Tibial nerve (tissue), 4 donors: Measurements from ENCODE around the gene ANKS1A. TPM values are rescaled to one million over a fixed set of nuclear protein-coding genes. Genes with fewer than 3 reads are reported as not detected.

Experiments
- DNase-seq, 2 donors: peaks; one replicate each; pipeline ENCODE4 v3.0.0-alpha.2; 2019; ENCODE audit warnings: low spot score in 2 of 2
- H3K27ac ChIP-seq, 4 donors: fragments of 200-600 bp; sonication (generic) in 3 of 4; one replicate each; pipeline ENCODE4 v1.5.1; 2017 to 2019; ENCODE audit warnings: mild to moderate bottlenecking in 1 of 4
- H3K27me3 ChIP-seq, 2 donors: fragments of 200-600 bp; sonication (generic) in 1 of 2; one replicate each; pipeline versions ENCODE4 v1.5.1 to v1.6.0; 2017 to 2019
- H3K36me3 ChIP-seq, 3 donors: fragments of 200-600 bp; sonication (generic); one replicate each; pipeline ENCODE4 v1.5.1; 2018 to 2019
- H3K4me1 ChIP-seq, 4 donors: fragments of 200-600 bp; sonication (generic) in 3 of 4; one replicate each; pipeline ENCODE4 v1.5.1; 2017 to 2019
- H3K4me3 ChIP-seq, 4 donors: fragments of 200-600 bp; sonication (generic) in 3 of 4; one replicate each; pipeline ENCODE4 v1.5.1; 2017 to 2019; ENCODE audit warnings: mild to moderate bottlenecking in 1 of 4, moderate library complexity in 1 of 4
- H3K9me3 ChIP-seq, 4 donors: fragments of 200-600 bp; sonication (generic) in 3 of 4; one replicate each; pipeline ENCODE4 v1.5.1; 2017 to 2019
- CTCF ChIP-seq, 5 experiments: fragments of 200-600 bp in 3 of 5; fragments of 450-650 bp in 2 of 5; sonication (generic) in 3 of 5; IDR thresholded peaks; one replicate each; pipeline ENCODE4 v1.5.1; 2016 to 2019; ENCODE audit warnings: antibody characterized with exemption in 5 of 5, mild to moderate bottlenecking in 3 of 5, moderate library complexity in 2 of 5
- EP300 ChIP-seq, 2 donors: sonication (generic); formaldehyde crosslinking; IDR thresholded peaks; one replicate each; pipeline ENCODE4 v1.6.1; 2017; ENCODE audit warnings: antibody characterized with exemption in 2 of 2, mild to moderate bottlenecking in 1 of 2
- POLR2A ChIP-seq, 2 donors: fragments of 450-650 bp; IDR thresholded peaks; one replicate each; pipeline ENCODE4 v1.6.1; 2017; ENCODE audit warnings: antibody characterized with exemption in 2 of 2, mild to moderate bottlenecking in 2 of 2, moderate library complexity in 2 of 2
- WGBS, 2 donors: methylation state at CpG; one replicate each; pipeline ENCODE4 v1.1.5; 2018; 5-methylcytosine and 5-hydroxymethylcytosine counted together
- total RNA-seq, 4 donors: library from RNA; depleted of rRNA; stranded (reverse); fragments of >200 nt; gene quantifications; one replicate each; pipeline ENCODE4 v1.1.0, GENCODE V29; 2016

Gene ANKS1A
- total RNA-seq, 4 donors from 2014 or later = 39.3 to 55.9 (median 44.0) TPM

GRCh38 chr6:35011096-35012041, 122.3 kb downstream of the ANKS1A start:
- H3K4me3 ChIP-seq = no peak overlapping the region
- H3K36me3 ChIP-seq = no peaks in the 10 kb centered on the region
- 49 to 51% methylated on average over 4 of the region's 4 CpGs for WGBS, 2 donors
- peak overlapping the region in 1 of 4 donors; percentile 47 for H3K27ac ChIP-seq
- DNase-seq = no peak
- TF ChIP-seq POLR2A (IDR thresholded peaks at IDR 0.05) (no peak), CTCF (IDR thresholded peaks at IDR 0.05) (no peak), EP300 (IDR thresholded peaks at IDR 0.05) (no peak)
- H3K9me3 ChIP-seq = no peaks in the 10 kb centered on the region
- peaks cover 0 to 47% (median 19%) of the 10 kb centered on the region in 4 donors for H3K4me1 ChIP-seq
- H3K27me3 ChIP-seq = no peaks in the 10 kb centered on the region

GRCh38 chr6:35013701-35014100, 124.6 kb downstream of the ANKS1A start:
- H3K36me3 ChIP-seq = no peaks in the 10 kb centered on the region
- no peak for DNase-seq
- H3K9me3 ChIP-seq = no peaks in the 10 kb centered on the region
- peaks cover 0 to 64% (median 24%) of the 10 kb centered on the region in 4 donors for H3K4me1 ChIP-seq
- no peak overlapping the region for H3K4me3 ChIP-seq
- TF ChIP-seq POLR2A (IDR thresholded peaks at IDR 0.05) (no peak), CTCF (IDR thresholded peaks at IDR 0.05) (no peak), EP300 (IDR thresholded peaks at IDR 0.05) (no peak)
- H3K27ac ChIP-seq = peak overlapping the region in 2 of 4 donors; percentile 97 to 98
- WGBS, 2 donors = 76 to 80% methylated on average over 6 of the region's 6 CpGs
- H3K27me3 ChIP-seq = no peaks in the 10 kb centered on the region

GRCh38 chr6:35014341-35014740, 125.3 kb downstream of the ANKS1A start:
- Histone ChIP-seq H3K36me3 (no peaks in the 10 kb centered on the region), H3K9me3 (no peaks in the 10 kb centered on the region), H3K4me1 (peaks cover 0 to 65% (median 24%) of the 10 kb centered on the region in 4 donors), H3K27me3 (no peaks in the 10 kb centered on the region), H3K4me3 (no peak overlapping the region), H3K27ac (peak overlapping the region; percentile 54 to 98 (median 94))
- TF ChIP-seq CTCF (IDR thresholded peaks at IDR 0.05) (no peak), POLR2A (IDR thresholded peaks at IDR 0.05) (peak in 1 of 2 donors; percentile 38), EP300 (IDR thresholded peaks at IDR 0.05) (peak in 1 of 2 donors; percentile 86)
- 21 to 33% methylated on average over 1 of the region's 1 CpG for WGBS, 2 donors
- no peak for DNase-seq

- peaks cover 0 to 70% (median 24%) of the 10 kb centered on the region in 4 donors for H3K4me1 ChIP-seq
- peak overlapping the region; percentile 54 to 98 (median 94) for H3K27ac ChIP-seq
- H3K4me3 ChIP-seq = no peak overlapping the region
- WGBS, 2 donors = 35 to 41% methylated on average over 3 of the region's 3 CpGs
- DNase-seq = no peak
- no peaks in the 10 kb centered on the region for H3K27me3 ChIP-seq
- TF ChIP-seq POLR2A (IDR thresholded peaks at IDR 0.05) = no peak
- no peak for TF ChIP-seq EP300 (IDR thresholded peaks at IDR 0.05)
- no peak for TF ChIP-seq CTCF (IDR thresholded peaks at IDR 0.05)
- no peaks in the 10 kb centered on the region for H3K9me3 ChIP-seq
- no peaks in the 10 kb centered on the region for H3K36me3 ChIP-seq
These were observed 125.7 kb downstream of the ANKS1A start for GRCh38 chr6:35014786-35015185.

- Histone ChIP-seq H3K9me3 (no peaks in the 10 kb centered on the region), H3K4me3 (no peak overlapping the region), H3K36me3 (no peaks in the 10 kb centered on the region), H3K27me3 (no peaks in the 10 kb centered on the region), H3K4me1 (peaks cover 0 to 76% (median 28%) of the 10 kb centered on the region in 4 donors), H3K27ac (peak overlapping the region; percentile 54 to 98 (median 94))
- no peak for DNase-seq
- 40 to 50% methylated on average over 4 of the region's 4 CpGs for WGBS, 2 donors
- no peak for TF ChIP-seq POLR2A (IDR thresholded peaks at IDR 0.05)
- no peak for TF ChIP-seq CTCF (IDR thresholded peaks at IDR 0.05)
- TF ChIP-seq EP300 (IDR thresholded peaks at IDR 0.05) = no peak
These were observed 126.4 kb downstream of the ANKS1A start for GRCh38 chr6:35015476-35015875.
